Fibroblast of lung (primary cell): ENCODE data around the gene MRPS31.

Source experiments
- CTCF ChIP-seq, 2 donors: IDR thresholded peaks in 1 of 2; conservative IDR thresholded peaks in 1 of 2; 1 replicate in 1 of 2; 2 replicates in 1 of 2; pipeline ENCODE4 v1.5.1; 2011 to 2012; ENCODE audit warnings: low read length in 2 of 2, control low read depth in 1 of 2, inconsistent platforms in 1 of 2, low read depth in 1 of 2, mild to moderate bottlenecking in 1 of 2
- EZH2 ChIP-seq: IDR thresholded peaks from 2 replicates; pipeline ENCODE4 v1.5.1; 2012; ENCODE audit warnings: low read length, control low read depth, mild to moderate bottlenecking; ENCODE audit errors: missing control alignments

GRCh38 chr13:40732658-40733057 is 38.3 kb downstream of the MRPS31 start:
- TF ChIP-seq CTCF (conservative IDR thresholded peaks at IDR 0.05 in 1 of 2, IDR thresholded peaks at IDR 0.05 in 1 of 2; ENCODE audit: low read depth in 1 of 2, low read length in 2 of 2) (no peak), EZH2 (no peak)
